NCI-H128 (cell line): Measurements from ENCODE around the gene ZFYVE19.
A peak's percentile ranks its signal among the peaks of the same experiment; 100 is the strongest.

Experiments
- DNase-seq: peaks from one replicate; lab custom pipeline; 2025; ENCODE audit not compliant: unreplicated experiment; lab: John Stamatoyannopoulos, UW

Gene ZFYVE19

DNA sequence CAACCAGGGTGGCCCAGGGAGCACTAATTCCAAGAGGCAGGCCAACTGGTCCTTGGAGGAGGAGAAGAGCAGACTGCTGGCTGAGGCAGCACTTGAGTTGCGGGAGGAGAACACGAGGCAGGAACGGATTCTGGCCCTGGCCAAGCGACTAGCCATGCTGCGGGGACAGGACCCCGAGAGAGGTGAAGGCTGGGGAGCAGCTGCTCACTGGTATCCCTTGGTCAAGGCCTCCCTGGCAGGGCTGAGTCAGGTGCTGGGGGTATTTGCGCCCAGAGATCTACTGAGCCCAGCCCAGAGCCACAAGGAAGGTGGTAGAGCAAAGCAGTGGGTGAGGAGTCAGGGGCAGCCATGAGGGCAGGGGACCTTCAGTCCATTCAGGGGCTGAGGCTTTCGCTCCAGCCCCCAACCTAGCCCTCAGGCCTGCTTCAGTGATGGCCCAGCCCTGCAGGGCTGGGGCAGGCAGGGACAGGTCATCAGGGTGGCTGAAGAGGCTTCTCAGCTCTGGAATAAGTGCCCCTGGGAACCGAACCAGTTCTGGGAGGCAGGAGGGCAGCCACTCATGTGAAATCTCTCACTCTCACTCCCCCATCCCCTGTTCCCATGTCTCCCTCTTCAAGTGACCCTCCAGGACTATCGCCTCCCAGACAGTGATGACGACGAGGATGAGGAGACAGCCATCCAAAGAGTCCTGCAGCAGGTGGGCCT, 6.0 kb downstream of the ZFYVE19 start:
- no peak for DNase-seq

DNA sequence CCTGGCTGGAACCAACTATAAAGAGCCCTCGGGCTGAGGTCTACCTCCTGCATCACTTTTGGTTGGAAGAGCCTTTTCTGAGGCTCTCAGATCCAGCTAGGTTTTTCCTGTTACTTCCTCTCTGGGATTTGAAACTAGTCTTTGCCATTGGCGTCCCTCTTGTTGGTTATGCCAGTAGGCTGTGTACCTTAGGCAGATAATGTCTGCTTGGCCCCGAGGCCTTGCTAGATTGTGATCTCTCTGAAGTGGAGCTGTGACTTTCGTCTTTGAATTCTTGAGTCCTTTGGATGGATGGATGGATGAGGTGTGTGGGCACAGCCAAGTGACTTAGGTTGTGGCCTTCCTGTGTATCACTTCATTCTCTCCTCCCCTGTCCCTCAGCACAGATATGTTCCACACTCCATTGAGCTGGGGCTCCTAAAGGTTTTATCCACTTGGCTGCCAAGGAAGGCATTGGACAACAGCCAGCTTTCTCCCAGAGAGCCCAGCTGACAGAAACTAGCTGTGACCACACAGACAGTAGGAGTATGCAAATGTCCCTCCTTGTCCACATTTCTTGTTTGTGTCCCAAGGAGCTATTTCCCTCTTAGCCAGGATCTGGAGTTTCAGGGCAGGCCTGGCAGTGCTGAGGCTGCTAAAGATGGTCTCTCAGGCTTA, 8.3 kb downstream of the ZFYVE19 start:
- DNase-seq: no peak

DNA sequence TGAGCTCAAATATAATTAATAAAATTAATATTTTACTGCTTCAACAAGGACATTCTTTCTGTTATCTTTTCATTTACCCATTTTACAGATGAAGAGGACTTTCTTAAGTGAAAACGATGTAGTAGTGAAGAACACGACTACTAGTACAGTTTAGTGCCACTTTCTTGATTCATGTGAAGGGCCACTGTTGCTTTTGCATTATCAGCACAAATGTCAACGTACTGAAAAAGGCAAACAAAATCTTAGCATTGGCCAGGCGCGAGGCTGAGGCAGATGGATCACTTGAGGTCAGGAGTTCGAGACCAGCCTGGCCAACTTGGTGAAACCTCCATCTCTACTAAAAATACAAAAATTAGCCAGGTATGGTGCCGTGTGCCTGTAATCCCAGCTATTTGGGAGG, 12.2 kb downstream of the ZFYVE19 start:
- DNase-seq: no peak

DNA sequence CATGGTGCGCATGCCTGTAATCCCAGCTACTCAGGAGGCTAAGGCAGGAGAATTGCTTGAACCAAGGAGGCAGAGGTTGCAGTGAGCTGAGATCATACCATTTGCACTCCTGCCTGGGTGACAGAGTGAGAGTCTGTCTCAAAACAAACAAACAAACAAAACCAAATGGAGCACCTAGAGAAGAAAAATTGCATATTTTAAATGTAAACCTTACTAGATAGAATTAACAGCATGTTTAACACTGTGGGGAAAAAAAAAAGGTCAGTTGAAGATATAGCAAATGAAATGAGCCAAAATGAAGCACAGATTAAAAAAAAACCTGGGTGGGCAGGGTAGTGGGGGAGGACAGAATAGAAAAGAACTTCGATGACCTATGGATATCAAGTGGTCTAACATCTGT, 14.3 kb downstream of the ZFYVE19 start:
- DNase-seq: no peak

DNA sequence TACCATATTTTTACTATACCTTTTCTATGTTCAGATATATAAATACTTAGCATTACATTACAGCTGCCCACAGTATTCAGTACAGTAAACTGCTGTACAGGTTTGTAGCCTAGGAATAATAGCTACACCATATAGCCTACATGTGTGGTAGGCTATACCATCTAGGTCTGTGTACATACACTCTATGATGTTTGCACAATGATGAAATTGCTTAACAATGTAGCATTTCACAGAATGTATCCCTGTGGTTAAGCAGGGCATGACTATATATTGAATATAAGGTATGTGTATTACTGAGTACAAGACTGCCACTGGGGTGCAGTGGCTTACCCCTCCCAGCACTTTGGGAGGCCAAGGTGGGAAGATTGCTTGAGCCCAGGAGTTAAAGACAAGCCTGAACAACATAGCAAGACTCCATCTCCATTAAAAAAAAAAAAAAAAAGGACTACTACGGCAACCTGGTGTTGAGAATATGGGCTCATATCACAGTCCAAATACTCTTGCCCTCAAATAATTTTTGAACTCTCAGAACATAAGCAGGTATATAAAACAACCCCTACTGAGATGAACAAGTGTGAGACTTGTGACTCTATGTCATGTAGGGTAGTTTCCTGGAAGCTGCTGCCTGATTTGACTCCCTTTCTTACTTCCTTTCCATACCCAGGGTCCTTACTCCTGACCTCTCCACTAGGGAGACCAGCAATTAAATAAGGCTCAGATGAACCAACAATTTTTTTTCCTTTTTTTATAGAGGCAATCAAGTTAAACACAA, 16.9 kb downstream of the ZFYVE19 start:
- DNase-seq: no peak

DNA sequence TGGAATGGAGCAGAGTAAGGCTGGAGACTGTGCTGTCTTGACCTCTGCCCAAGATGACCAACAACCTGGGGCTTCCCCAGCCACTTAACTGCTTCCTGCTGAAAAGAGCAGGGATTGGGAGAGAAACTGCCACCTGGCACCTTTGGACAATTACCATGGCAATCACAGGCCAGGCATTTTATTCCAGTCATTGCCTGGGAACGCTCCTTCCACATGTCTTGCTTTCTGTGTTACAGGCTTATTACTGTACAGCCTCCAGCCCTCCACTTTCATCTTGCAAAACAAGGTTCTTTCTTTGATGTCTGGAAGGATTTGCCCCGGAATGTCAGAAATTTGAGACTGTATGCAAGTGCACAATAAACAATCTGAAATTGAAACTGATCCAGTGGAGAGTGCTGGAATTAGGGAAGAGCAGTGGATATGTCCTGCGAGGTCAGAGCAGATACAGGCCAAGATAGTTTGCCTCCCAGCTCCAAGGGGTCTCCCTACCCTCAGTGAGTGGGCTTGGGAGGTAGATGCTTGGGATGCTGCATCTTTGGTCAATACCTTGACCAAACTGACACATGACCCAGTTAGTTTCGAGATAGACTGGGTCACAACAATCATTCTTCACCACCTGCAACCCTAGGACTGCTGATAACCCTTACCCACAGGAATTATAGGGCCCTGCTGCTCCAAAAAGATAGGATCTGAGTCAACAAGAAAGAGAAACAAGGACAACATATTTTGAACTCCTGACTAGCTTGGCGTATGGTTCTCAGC, 19.0 kb downstream of the ZFYVE19 start:
- no peak for DNase-seq

DNA sequence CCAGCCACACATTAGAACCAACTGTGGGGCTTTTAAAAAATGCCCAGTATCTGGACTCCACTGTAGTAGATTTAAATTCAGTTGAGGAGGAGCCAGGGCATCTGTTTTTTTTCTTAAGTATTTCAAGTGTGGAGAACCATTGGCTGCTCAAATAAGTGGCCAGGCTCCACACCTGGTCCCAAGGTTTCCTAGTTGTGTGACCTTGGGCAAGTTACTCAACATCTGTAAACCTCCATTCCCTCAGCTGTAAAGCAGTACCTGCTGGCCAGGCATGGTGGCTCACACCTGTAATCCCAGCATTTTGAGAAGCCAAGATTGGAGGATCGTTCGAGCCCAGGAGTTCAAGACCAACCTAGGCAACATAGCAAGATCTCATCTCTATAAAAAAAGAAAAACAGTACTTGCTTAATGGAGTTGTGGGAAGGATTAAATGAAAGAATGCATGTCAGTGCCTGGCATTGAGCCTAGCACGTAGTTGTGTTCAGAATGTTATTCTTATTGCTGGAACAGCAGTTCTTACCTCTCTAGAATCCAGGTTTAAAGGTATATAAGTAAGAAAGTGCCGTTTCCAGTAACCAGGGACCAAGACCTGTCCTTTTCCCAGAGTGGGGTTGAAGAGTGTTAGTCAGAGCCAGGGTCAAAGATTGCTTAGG, 19.7 kb downstream of the ZFYVE19 start:
- DNase-seq: no peak

DNA sequence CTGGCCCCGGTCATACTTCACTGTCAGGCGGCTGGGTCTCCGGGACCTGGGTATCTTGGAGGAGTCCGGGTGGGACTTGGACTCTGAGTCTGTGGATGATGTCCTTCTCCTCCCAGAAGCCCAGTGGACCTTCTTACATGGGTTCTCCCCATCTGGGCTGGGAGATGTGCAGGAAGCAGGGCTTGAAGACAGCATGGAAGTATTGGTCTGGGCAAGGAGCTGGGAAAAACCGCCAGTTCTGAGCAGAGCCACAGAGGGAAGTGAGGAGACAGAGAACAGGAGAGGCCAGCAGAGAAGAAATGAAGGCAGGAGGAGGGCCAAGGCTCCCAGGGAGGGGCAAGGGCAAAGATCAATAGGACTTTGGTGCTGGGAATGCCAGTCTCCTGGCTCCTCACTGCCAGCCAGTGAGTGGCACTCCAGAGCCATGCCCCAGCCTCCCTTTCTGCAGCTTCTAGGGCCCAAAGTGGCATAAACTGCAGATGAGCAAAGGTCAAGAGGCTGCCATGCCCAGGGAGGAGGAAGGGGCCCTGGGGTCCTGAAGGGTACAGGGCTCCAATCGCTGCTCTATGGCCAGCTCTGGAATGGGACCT, 21.7 kb downstream of the ZFYVE19 start, which contains the start of gene PPP1R14D:
TSS of gene PPP1R14D (minus strand) at position 262 of the 590 bp plus-strand sequence. CDS start at position 195, 67 bp downstream.
- DNase-seq: no peak

DNA sequence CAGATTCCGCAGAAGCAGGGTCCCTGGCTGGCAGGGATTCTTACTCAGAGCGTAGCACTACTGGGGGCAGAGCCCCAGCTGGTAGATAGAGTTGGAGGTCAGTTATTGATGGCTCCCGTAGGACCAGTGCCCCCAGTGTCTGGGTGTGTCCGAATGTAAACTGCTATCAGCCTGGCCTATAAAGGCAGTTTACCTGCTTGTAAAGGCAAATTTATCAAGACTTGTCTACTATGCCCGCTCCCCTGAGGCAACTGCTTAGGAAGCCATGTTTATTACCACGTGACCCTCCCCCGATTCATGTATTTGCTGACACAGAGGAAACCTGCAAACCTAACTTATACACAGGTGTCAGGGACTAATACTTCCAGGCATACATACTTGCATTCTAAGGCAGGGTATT, 22.2 kb downstream of the ZFYVE19 start:
- DNase-seq: no peak

DNA sequence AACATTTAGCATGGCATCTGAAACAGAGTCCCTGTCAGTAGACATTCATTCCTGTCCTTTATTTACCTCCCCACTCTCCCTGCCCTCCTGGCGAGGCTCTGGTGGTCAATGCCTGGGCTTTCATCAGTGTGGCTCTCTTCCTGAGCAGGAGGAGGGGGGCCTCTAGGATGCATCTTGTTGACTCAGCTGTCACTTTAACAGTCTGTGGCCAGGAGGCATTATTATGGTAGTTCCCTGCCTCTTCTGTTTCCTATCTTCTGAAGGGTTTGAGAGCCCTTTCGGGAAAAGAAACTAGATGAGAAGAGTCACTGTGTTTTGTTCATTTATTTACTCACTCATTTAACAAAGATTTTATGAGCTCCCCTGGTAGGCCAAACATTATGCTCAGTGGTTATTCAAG, 24.0 kb downstream of the ZFYVE19 start:
- peak; percentile 45 for DNase-seq

DNA sequence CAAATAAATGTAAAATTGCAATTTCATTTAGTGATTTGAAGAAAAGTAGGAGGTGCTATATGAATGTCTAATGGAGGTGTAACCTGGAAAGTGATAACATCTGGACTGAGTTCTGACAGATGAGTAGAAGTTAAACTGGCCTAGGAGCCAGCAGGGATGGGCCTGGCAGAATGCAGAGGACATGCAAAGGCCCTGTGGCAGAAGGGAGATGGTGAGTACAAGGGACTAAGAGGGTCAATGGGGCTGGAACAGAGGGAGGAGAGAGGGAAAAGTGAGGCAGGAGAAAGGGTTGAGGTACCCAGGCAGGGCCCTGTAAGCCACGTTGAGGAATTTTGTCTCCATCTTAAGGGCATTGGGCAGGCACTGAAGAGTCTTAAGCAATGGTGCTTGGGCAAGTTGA, 25.0 kb downstream of the ZFYVE19 start:
- no peak for DNase-seq

DNA sequence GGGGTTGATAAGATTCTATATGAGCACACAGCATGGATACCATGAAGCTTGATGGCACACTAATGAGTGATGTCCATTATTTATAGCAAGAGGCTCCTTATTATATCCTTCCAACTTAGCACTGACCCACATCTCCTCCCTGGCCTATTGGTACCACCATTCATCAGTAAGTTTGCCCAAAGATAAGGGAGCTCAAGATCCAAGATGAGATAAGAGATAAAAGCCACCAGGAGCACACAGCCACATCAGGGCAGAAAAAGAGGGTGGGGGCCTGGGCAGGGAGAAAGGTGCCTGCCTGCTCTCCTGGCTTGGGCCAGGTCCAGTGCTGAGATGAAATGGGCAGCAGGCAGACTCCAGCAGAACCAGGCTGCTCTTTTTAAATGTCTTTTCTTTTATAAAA, 26.0 kb downstream of the ZFYVE19 start:
- no peak for DNase-seq

DNA sequence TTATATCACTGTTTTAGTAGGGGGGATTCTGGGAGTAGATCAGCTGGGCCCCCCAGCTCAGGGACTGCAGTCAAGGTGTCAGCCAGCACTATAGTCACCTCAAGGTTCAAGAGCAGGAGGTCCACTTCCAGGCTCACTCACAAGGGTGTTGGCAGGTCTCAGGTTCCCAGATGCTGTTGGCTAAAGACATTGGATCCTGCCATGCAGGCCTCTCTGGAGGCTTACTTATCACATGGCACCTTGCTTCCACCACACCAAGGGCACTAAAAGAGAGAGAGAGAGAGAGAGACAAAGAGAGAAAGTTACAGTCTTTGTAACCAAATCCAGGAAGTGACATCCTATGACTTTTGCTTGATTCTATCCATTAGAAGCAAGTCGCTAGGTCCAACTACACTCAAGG, 29.1 kb downstream of the ZFYVE19 start:
- no peak for DNase-seq

DNA sequence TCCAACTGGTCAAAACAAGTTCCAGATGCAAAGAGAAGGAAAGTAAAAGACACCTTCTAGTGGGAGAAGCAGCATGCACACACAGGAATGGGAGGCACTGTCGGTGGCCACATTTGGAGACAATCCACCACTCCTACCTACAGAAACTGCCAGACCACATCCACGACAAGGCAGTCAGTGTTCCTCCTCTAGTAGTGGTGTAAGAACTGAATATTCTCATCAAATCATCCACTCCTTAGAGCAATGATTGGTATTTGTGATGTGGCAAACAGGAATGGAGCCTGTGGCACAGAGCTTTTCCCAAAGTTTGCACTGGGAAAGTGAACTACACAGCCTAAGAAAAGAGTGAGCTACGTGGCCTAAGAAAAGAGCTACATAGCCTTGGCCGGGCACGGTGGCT, 31.9 kb downstream of the ZFYVE19 start:
- DNase-seq: no peak

DNA sequence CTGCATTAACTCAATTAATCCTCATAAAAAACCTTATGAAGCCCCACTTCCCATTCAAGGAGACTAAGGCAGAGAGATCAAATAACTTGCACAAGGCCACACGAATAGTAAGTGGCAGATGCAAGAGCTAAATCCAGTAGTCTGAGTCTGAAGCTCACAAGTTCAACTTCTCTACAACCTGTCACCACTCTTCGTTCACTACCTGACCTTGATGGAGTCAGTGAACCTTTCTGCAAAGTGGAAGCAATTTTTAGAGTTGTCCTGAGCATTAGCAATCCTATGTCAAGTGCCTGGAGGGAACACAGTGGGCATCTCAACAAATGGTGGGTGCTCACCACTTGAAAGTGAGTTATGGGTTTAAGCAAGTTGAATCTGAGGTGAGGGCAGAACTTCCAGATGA, 34.9 kb downstream of the ZFYVE19 start:
- DNase-seq: no peak

DNA sequence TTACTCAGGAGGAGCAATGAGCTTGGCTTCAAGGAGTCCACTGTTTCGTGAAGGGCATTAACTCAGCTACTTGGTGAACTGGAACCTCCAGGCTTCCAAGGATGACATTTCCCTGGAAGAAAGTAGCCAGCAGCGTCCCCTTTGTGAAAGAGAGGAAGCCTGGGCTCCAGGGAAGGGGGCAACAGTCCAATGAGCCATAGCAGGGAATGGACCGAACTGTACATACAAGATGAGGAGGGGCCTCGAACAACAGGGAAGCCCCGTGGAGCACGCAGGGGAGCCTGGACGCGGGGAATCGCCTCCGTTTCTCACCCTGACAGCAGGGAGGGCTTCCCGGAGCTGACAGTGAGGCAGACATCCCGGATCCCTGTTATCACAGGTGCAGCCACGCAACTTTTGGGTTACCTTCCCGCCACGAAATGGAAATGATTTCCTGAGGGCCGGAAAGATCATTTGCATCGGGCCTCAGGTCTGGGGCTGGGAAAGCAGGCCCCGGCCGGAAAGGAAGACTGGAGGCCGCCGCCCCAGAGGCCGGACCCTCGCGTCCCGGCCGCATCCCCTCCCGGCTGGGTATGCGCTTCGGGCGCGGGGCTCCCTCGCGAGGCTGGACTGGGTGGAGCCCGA, 36.5 kb downstream of the ZFYVE19 start:
- DNase-seq: no peak

DNA sequence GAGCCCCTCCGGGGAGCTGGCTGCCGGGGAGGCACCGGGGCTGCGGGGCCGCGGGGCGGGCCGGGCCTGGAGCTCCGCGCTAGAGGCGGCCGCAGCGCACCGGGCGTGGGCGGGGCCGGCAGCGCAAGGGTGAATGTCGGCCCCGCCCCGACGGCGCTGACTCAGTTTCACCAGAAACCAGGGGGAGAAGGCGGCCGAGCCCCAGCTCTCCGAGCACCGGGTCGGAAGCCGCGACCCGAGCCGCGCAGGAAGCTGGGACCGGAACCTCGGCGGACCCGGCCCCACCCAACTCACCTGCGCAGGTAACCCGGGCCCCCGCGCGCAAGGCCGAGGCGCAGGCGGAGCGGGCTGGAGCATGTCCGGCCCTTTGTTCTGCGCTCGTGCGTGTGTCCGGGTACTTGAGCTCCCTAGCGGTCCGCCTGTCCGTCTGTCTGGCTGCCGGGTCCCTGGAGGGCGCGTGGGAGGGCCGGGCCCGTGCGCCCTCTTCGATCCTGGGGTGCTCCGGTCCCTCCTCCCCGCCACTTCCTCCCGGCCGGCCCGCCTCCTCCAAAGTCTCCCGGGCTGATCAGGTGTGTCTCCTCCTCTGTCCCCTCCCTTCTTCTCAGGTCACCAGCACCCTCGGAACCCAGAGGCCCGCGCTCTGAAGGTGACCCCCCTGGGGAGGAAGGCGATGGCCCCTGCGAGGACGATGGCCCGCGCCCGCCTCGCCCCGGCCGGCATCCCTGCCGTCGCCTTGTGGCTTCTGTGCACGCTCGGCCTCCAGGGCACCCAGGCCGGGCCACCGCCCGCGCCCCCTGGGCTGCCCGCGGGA, 37.2 kb downstream of the ZFYVE19 start, which contains the start of gene SPINT1:
TSS of gene SPINT1 (plus strand) at position 164 of the 811 bp plus-strand sequence. CDS start at position 671, 507 bp downstream.
- no peak for DNase-seq

DNA sequence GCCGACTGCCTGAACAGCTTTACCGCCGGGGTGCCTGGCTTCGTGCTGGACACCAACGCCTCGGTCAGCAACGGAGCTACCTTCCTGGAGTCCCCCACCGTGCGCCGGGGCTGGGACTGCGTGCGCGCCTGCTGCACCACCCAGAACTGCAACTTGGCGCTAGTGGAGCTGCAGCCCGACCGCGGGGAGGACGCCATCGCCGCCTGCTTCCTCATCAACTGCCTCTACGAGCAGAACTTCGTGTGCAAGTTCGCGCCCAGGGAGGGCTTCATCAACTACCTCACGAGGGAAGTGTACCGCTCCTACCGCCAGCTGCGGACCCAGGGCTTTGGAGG, 37.8 kb downstream of the ZFYVE19 start:
- DNase-seq: no peak

DNA sequence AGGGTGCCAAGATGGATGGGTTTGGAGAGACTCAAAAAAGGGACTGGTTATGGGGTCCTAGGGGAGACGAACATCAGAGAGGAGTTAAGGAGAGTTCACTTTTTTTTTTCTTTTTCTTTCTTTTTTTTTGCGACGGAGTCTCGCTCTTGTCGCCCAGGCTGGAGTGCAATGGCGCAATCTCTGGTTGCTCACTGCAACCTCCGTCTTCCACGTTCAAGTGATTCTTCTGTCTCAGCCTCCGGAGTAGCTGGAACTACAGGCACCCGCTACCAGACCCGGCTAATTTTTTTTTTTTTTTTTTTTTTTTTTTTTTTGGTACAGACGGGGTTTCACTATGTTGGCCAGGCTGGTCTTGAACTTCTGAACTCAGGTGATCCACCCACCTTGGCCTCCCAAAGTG, 38.1 kb downstream of the ZFYVE19 start:
- DNase-seq: no peak
